Endothelial cell of umbilical vein (primary cell): ENCODE results near the gene FUBP3. TPM values are rescaled to one million over a fixed set of nuclear protein-coding genes. Genes with fewer than 3 reads are reported as not detected.

ENCODE experiments used
- BruUV-seq: library from RNA; stranded (reverse); fragments of 400-500 nt; replicated peaks from 2 replicates; lab custom pipeline; 2021; lab: Mats Ljungman, UMichigan
- CTCF ChIA-PET: fragments of 300-600, 350-600 bp; sonication (Branson Sonifier 250); formaldehyde crosslinking; loops from one replicate; lab custom pipeline; 2021; ENCODE audit warnings: antibody characterized with exemption, inconsistent platforms; lab: Charles Lee
- POLR2A ChIA-PET: fragments of 300-600, 350-600 bp; sonication (Branson Sonifier 250); formaldehyde crosslinking; loops from one replicate; lab custom pipeline; 2021; ENCODE audit warnings: antibody characterized with exemption, inconsistent platforms; lab: Charles Lee
- DNase-seq: peaks from one replicate; pipeline ENCODE4 v3.0.0-alpha.2; 2011; ENCODE audit warnings: low read depth, low spot score
- FAIRE-seq: peaks from 2 replicates; lab custom pipeline; 2011; peaks lifted over from hg19 to GRCh38; lab: Jason Lieb, UNC
- H2AFZ ChIP-seq: 2 replicates; pipeline ENCODE4 v1.6.0; 2012; ENCODE audit warnings: low read depth, low read length, control low read depth, inconsistent platforms
- H3K27ac ChIP-seq: 2 replicates; pipeline ENCODE4 v1.5.1; 2011; ENCODE audit warnings: low read depth, mild to moderate bottlenecking, control low read depth, low read length, moderate library complexity; ENCODE audit not compliant: insufficient read depth
- H3K27me3 ChIP-seq, 2 experiments: 2 replicates each; pipeline versions ENCODE4 v1.6.0 to v1.6.1; 2011; ENCODE audit warnings: low read length in 2 of 2, mixed read lengths in 1 of 2; ENCODE audit not compliant: control insufficient read depth in 2 of 2, insufficient read depth in 2 of 2
- H3K36me3 ChIP-seq, 2 experiments: 2 replicates in 1 of 2; 3 replicates in 1 of 2; pipeline ENCODE4 v1.5.1; 2011; ENCODE audit warnings: low read length in 2 of 2, mild to moderate bottlenecking in 1 of 2, moderate library complexity in 1 of 2; ENCODE audit not compliant: control insufficient read depth in 2 of 2, insufficient read depth in 2 of 2; ENCODE audit errors: extremely low read depth in 1 of 2
- H3K4me1 ChIP-seq: 3 replicates; pipeline ENCODE4 v1.5.1; 2011; ENCODE audit warnings: mild to moderate bottlenecking, low read length; ENCODE audit not compliant: control insufficient read depth, insufficient read depth; ENCODE audit errors: extremely low read depth
- H3K4me2 ChIP-seq: 2 replicates; pipeline ENCODE4 v1.6.1; 2011; ENCODE audit warnings: low read length, control low read depth, mixed read lengths; ENCODE audit not compliant: insufficient read depth
- H3K4me3 ChIP-seq, 3 experiments: fragments of 200-600 bp in 1 of 3; sonication (generic), shearing (Covaris generic) in 1 of 3; replicated peaks in 1 of 3; 2 replicates each; pipeline ENCODE4 v1.5.1; 2011 to 2016; ENCODE audit warnings: control low read depth in 3 of 3, low read length in 3 of 3, mild to moderate bottlenecking in 2 of 3, inconsistent platforms in 1 of 3, low read depth in 1 of 3, moderate library complexity in 1 of 3; ENCODE audit not compliant: insufficient read depth in 1 of 3
- H3K79me2 ChIP-seq: 2 replicates; pipeline ENCODE4 v1.6.0; 2012; ENCODE audit warnings: low read length, inconsistent platforms; ENCODE audit not compliant: control insufficient read depth, insufficient read depth
- H3K9ac ChIP-seq: replicated peaks from 2 replicates; pipeline ENCODE3; 2011; ENCODE audit warnings: low read length, control low read depth; ENCODE audit not compliant: insufficient read depth; ENCODE audit errors: extremely low read depth
- H3K9me1 ChIP-seq: replicated peaks from 3 replicates; pipeline ENCODE4 v1.6.0; 2011; ENCODE audit warnings: mild to moderate bottlenecking, low read length; ENCODE audit not compliant: control insufficient read depth, insufficient read depth; ENCODE audit errors: extremely low read depth
- H3K9me3 ChIP-seq: replicated peaks from 2 replicates; pipeline ENCODE4 v1.5.1; 2012; ENCODE audit warnings: low read length, inconsistent platforms; ENCODE audit not compliant: control insufficient read depth, insufficient read depth
- H4K20me1 ChIP-seq: replicated peaks from 2 replicates; pipeline ENCODE3; 2011; ENCODE audit warnings: mild to moderate bottlenecking, low read length; ENCODE audit not compliant: control insufficient read depth, insufficient read depth; ENCODE audit errors: extremely low read depth
- CTCF ChIP-seq, 2 donors: IDR thresholded peaks; 1 replicate in 1 of 2; 2 replicates in 1 of 2; pipeline ENCODE4 v1.5.1; 2011; ENCODE audit warnings: low read length in 2 of 2, mild to moderate bottlenecking in 2 of 2, moderate library complexity in 2 of 2, control low read depth in 1 of 2, inconsistent platforms in 1 of 2, low read depth in 1 of 2; ENCODE audit not compliant: insufficient read depth in 1 of 2; ENCODE audit errors: extremely low read depth in 1 of 2
- EZH2 ChIP-seq: IDR thresholded peaks from 2 replicates; pipeline ENCODE4 v1.6.1; 2012; ENCODE audit warnings: borderline replicate concordance, low read depth, mild to moderate bottlenecking, moderate library complexity, low read length, inconsistent platforms; ENCODE audit not compliant: severe bottlenecking
- FOS ChIP-seq: IDR thresholded peaks from 2 replicates; pipeline ENCODE4 v1.6.1; 2011; ENCODE audit warnings: mild to moderate bottlenecking, low read length, moderate library complexity, borderline replicate concordance; ENCODE audit not compliant: insufficient read depth
- GATA2 ChIP-seq: IDR thresholded peaks from 2 replicates; pipeline ENCODE4 v1.7.0; 2011; ENCODE audit warnings: low read depth, mild to moderate bottlenecking, moderate library complexity, mixed read lengths, low read length; ENCODE audit not compliant: insufficient read length, insufficient read depth
- JUN ChIP-seq: IDR thresholded peaks from 2 replicates; pipeline ENCODE4 v1.6.1; 2011; ENCODE audit warnings: borderline replicate concordance, low read depth; ENCODE audit not compliant: insufficient read length, insufficient read depth
- MAX ChIP-seq: IDR thresholded peaks from 2 replicates; pipeline ENCODE4 v1.6.1; 2011; ENCODE audit not compliant: insufficient read depth, insufficient read length
- MYC ChIP-seq: IDR thresholded peaks from one replicate; pipeline ENCODE4 v1.6.1; 2011; ENCODE audit warnings: mild to moderate bottlenecking, low read depth, low read length
- POLR2A ChIP-seq: IDR thresholded peaks from 2 replicates; pipeline ENCODE4 v1.6.1; 2012; ENCODE audit warnings: low read depth, mild to moderate bottlenecking, control low read depth, low read length
- POLR2AphosphoS5 ChIP-seq: IDR thresholded peaks from 2 replicates; pipeline ENCODE4 v1.6.1; 2012; ENCODE audit warnings: low read depth, mild to moderate bottlenecking, control low read depth, low read length, moderate library complexity; ENCODE audit not compliant: insufficient read depth
- dilution Hi-C: fragments of 300-500 bp; cut with MboI; formaldehyde crosslinking; loops from one replicate; pipeline ENCODE4 v1.15.0; 2019; ENCODE audit warnings: low sequenced_read_pairs; ENCODE audit not compliant: extremely low pct_ligation_motif_present
- intact Hi-C: fragments of 100-400 bp; cut with micrococcal nuclease; formaldehyde crosslinking; loops from one replicate; pipeline ENCODE4 v1.10.0; 2022
- polyA plus RNA-seq, 4 experiments: library from polyadenylated mRNA; depleted of rRNA in 3 of 4; stranded (reverse) in 3 of 4; unstranded in 1 of 4; fragments of >200 nt; gene quantifications; 2 replicates each; pipeline versions ENCODE4 v1.2.1 to v1.2.3, GENCODE V29; 2011 to 2012; ENCODE audit warnings: missing spikeins in 1 of 4
- total RNA-seq: library from RNA; stranded (reverse); gene quantifications from 2 replicates; pipeline ENCODE4 v1.2.3, GENCODE V29; 2021

Gene FUBP3
- total and polyA plus RNA-seq, 2 donors (not counting 3 experiments of a cell fraction or from before 2014, with no cell fraction given) = 19.4 to 50.9 TPM

GRCh38 chr9:130554606-130555005 is 24.8 kb upstream of the FUBP3 start:
- H3K27me3 ChIP-seq = peaks cover 2 to 3% of the 10 kb centered on the region in 2 experiments
- H3K79me2 ChIP-seq = no peaks in the 10 kb centered on the region
- H2AFZ ChIP-seq = no peak overlapping the region
- no TSS peak for BruUV-seq
- no peak overlapping the region for H3K4me2 ChIP-seq
- H3K4me1 ChIP-seq = no peaks in the 10 kb centered on the region
- CTCF ChIA-PET = no interaction called here
- H3K4me3 ChIP-seq = no peak overlapping the region
- dilution Hi-C loops (no loop called here), intact Hi-C loops (no loop called here)
- POLR2A ChIA-PET = no interaction called here
- H3K36me3 ChIP-seq = no peaks in the 10 kb centered on the region
- no peak overlapping the region for H3K27ac ChIP-seq
- H3K9me1 ChIP-seq = no peaks in the 10 kb centered on the region
- no peak for DNase-seq
- no peak for TF ChIP-seq FOS
- TF ChIP-seq POLR2A = no peak
- no peak for TF ChIP-seq GATA2
- TF ChIP-seq MAX = no peak
- no peak for TF ChIP-seq POLR2AphosphoS5
- no peak for TF ChIP-seq JUN
- TF ChIP-seq MYC = no peak
- no peak for TF ChIP-seq CTCF (IDR thresholded peaks at IDR 0.05; ENCODE audit: extremely low read depth in 1 of 2, insufficient read depth in 1 of 2, low read depth in 1 of 2, low read length in 2 of 2)
- TF ChIP-seq EZH2 = no peak
- no peak for FAIRE-seq
- H3K9me3 ChIP-seq = no peaks in the 10 kb centered on the region
- H3K9ac ChIP-seq = no peak overlapping the region
- H4K20me1 ChIP-seq = no peaks in the 10 kb centered on the region
